Measurements from ENCODE around the gene TBXAS1.

The TBXAS1 gene

GRCh38 chr7:139966949-139967348 lies 137.9 kb downstream of the TBXAS1 start:
- Histone ChIP-seq H3K4me3 (no peak overlapping the region), H3K27ac (no peak overlapping the region)
- no peak for DNase-seq (ENCODE audit: low spot score)
- TF ChIP-seq, protein P1, sequence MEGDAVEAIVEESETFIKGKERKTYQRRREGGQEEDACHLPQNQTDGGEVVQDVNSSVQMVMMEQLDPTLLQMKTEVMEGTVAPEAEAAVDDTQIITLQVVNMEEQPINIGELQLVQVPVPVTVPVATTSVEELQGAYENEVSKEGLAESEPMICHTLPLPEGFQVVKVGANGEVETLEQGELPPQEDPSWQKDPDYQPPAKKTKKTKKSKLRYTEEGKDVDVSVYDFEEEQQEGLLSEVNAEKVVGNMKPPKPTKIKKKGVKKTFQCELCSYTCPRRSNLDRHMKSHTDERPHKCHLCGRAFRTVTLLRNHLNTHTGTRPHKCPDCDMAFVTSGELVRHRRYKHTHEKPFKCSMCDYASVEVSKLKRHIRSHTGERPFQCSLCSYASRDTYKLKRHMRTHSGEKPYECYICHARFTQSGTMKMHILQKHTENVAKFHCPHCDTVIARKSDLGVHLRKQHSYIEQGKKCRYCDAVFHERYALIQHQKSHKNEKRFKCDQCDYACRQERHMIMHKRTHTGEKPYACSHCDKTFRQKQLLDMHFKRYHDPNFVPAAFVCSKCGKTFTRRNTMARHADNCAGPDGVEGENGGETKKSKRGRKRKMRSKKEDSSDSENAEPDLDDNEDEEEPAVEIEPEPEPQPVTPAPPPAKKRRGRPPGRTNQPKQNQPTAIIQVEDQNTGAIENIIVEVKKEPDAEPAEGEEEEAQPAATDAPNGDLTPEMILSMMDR (IDR thresholded peaks at IDR 0.05), result no peak

- TF ChIP-seq, protein P1 (IDR thresholded peaks at IDR 0.05), result no peak
- DNase-seq (ENCODE audit: low spot score), result no peak
- H3K4me3 ChIP-seq, result no peak overlapping the region
- no peak overlapping the region for H3K27ac ChIP-seq
These were observed 139.9 kb downstream of the TBXAS1 start for GRCh38 chr7:139968931-139969330.

- DNase-seq (ENCODE audit: low spot score), result no peak
- Histone ChIP-seq H3K27ac (no peak overlapping the region), H3K4me3 (no peak overlapping the region)
- TF ChIP-seq, protein P1 (IDR thresholded peaks at IDR 0.05), result no peak
These were observed 143.0 kb downstream of the TBXAS1 start for GRCh38 chr7:139972029-139972428.

GRCh38 chr7:139973101-139974050 lies 144.3 kb downstream of the TBXAS1 start:
- Histone ChIP-seq H3K27ac (no peak overlapping the region), H3K4me3 (no peak overlapping the region)
- DNase-seq (ENCODE audit: low spot score), result peak; percentile 0
- TF ChIP-seq, protein P1 (IDR thresholded peaks at IDR 0.05), result no peak

DNA sequence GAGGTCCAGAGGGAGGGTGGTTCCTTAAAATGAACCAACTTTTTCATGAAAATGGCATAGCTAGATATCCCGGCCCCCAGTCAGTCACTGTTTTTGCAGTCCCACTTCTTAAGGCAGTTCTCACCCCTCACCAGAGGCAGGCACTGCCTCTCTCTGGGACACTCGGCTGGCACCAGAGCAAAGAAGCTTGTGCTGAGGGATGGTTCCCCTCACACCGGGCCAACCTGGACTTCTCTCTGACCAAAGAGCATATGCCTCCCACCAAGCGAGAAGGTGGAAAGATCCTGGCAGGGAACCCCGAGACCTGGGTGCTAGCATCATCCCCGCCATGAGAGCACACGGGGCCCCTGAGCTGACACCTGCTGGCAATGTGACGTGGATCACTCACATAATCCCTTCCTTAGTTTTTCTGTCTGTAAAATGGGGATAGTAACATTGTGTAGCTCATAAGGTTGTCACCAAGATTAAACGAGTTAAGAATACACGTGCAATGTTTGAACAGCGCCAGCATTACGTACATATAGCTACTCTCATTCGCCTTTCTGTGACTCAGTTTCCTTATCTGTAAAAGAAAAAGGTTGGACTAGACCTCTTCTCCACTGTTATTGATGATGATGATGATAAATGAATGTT lies 145.2 kb downstream of the TBXAS1 start:
- no peak overlapping the region for H3K4me3 ChIP-seq
- DNase-seq (ENCODE audit: low spot score), result peak; percentile 19
- no peak overlapping the region for H3K27ac ChIP-seq
- TF ChIP-seq, protein P1 (IDR thresholded peaks at IDR 0.05), result no peak

GRCh38 chr7:139976055-139976837 lies 147.2 kb downstream of the TBXAS1 start:
- DNase-seq (ENCODE audit: low spot score), result peak; percentile 16
- TF ChIP-seq, protein P1 (IDR thresholded peaks at IDR 0.05), result no peak

More at GRCh38 chr7:139976055-139976837, 147.2 kb downstream of the TBXAS1 start:
- H3K27ac ChIP-seq, result no peak overlapping the region
- H3K4me3 ChIP-seq, result no peak overlapping the region

Measured in coronary artery (tissue), 2 donors.